ENCODE results near the gene RBM3.

The RBM3 gene

GRCh38 chrX:48576108-48576507, 1.8 kb downstream of the RBM3 start:
- DNase-seq (ENCODE audit: low read depth): no peak
- peak overlapping the region; percentile 74 for H3K4me3 ChIP-seq (ENCODE audit: control insufficient read depth, low read depth, low read length)
- no peak for TF ChIP-seq CTCF (conservative IDR thresholded peaks at IDR 0.05; ENCODE audit: control insufficient read depth, insufficient read depth, low read depth, low read length)

- no peak for DNase-seq (ENCODE audit: low read depth)
- TF ChIP-seq CTCF (conservative IDR thresholded peaks at IDR 0.05; ENCODE audit: control insufficient read depth, insufficient read depth, low read depth, low read length): no peak
- H3K4me3 ChIP-seq (ENCODE audit: control insufficient read depth, low read depth, low read length): no peak overlapping the region
Observed at GRCh38 chrX:48578661-48579128, 4.4 kb downstream of the RBM3 start.

- no peak for DNase-seq (ENCODE audit: low read depth)
- H3K4me3 ChIP-seq (ENCODE audit: control insufficient read depth, low read depth, low read length): no peak overlapping the region
- no peak for TF ChIP-seq CTCF (conservative IDR thresholded peaks at IDR 0.05; ENCODE audit: control insufficient read depth, insufficient read depth, low read depth, low read length)
Observed at GRCh38 chrX:48579259-48579658, 5.0 kb downstream of the RBM3 start.

GRCh38 chrX:48580662-48581061, 6.4 kb downstream of the RBM3 start:
- no peak overlapping the region for H3K4me3 ChIP-seq (ENCODE audit: control insufficient read depth, low read depth, low read length)
- DNase-seq (ENCODE audit: low read depth): no peak
- TF ChIP-seq CTCF (conservative IDR thresholded peaks at IDR 0.05; ENCODE audit: control insufficient read depth, insufficient read depth, low read depth, low read length): no peak

- no peak overlapping the region for H3K4me3 ChIP-seq (ENCODE audit: control insufficient read depth, low read depth, low read length)
- DNase-seq (ENCODE audit: low read depth): no peak
- no peak for TF ChIP-seq CTCF (conservative IDR thresholded peaks at IDR 0.05; ENCODE audit: control insufficient read depth, insufficient read depth, low read depth, low read length)
Observed at GRCh38 chrX:48584698-48585097, 10.4 kb downstream of the RBM3 start.

GRCh38 chrX:48589482-48590162, 15.3 kb downstream of the RBM3 start:
- TF ChIP-seq CTCF (conservative IDR thresholded peaks at IDR 0.05; ENCODE audit: control insufficient read depth, insufficient read depth, low read depth, low read length): no peak
- peak; percentile 60 for DNase-seq (ENCODE audit: low read depth)
- no peak overlapping the region for H3K4me3 ChIP-seq (ENCODE audit: control insufficient read depth, low read depth, low read length)
